Mesenchymal stem cell (in vitro differentiated cells and primary cell): ENCODE results near the gene ERN1.

ENCODE experiments used
- DNase-seq: peaks from one replicate; pipeline ENCODE4 v3.0.0-alpha.2; 2013
- H2AFZ ChIP-seq: one replicate; pipeline ENCODE4 v1.6.1; 2013; ENCODE audit warnings: low read depth, mild to moderate bottlenecking, control low read depth, inconsistent platforms, low read length, moderate library complexity
- H2AK5ac ChIP-seq: 2 replicates; pipeline ENCODE4 v1.6.1; 2013; ENCODE audit warnings: low read length, moderate library complexity, mild to moderate bottlenecking, inconsistent platforms; ENCODE audit not compliant: severe bottlenecking
- H2BK120ac ChIP-seq: one replicate; pipeline ENCODE4 v1.6.1; 2013; ENCODE audit warnings: low read depth, mild to moderate bottlenecking, inconsistent platforms, low read length, moderate library complexity
- H2BK12ac ChIP-seq, 2 experiments: one replicate each; pipeline ENCODE4 v1.6.1; 2013; ENCODE audit warnings: inconsistent platforms in 2 of 2, low read length in 2 of 2, mild to moderate bottlenecking in 2 of 2, moderate library complexity in 2 of 2, control low read depth in 1 of 2
- H2BK15ac ChIP-seq: one replicate; pipeline ENCODE4 v1.6.1; 2013; ENCODE audit warnings: mild to moderate bottlenecking, low read depth, inconsistent platforms; ENCODE audit not compliant: poor library complexity, severe bottlenecking
- H2BK5ac ChIP-seq: 2 replicates; pipeline ENCODE4 v1.6.1; 2013; ENCODE audit warnings: low read depth, mild to moderate bottlenecking, low read length, control low read depth, inconsistent platforms; ENCODE audit not compliant: poor library complexity, severe bottlenecking
- H3K14ac ChIP-seq, 2 experiments: one replicate each; pipeline ENCODE4 v1.6.1; 2013; ENCODE audit warnings: inconsistent platforms in 2 of 2, low read length in 2 of 2, control low read depth in 1 of 2, mild to moderate bottlenecking in 1 of 2, moderate library complexity in 1 of 2
- H3K18ac ChIP-seq, 2 experiments: one replicate each; pipeline ENCODE4 v1.6.1; 2013; ENCODE audit warnings: inconsistent platforms in 2 of 2, low read length in 2 of 2, control low read depth in 1 of 2, low read depth in 1 of 2, mild to moderate bottlenecking in 1 of 2
- H3K23ac ChIP-seq, 2 experiments: one replicate each; pipeline ENCODE4 v1.6.1; 2013; ENCODE audit warnings: inconsistent platforms in 2 of 2, low read length in 2 of 2, mild to moderate bottlenecking in 2 of 2, moderate library complexity in 2 of 2, control low read depth in 1 of 2
- H3K27ac ChIP-seq: 2 replicates; pipeline ENCODE4 v1.5.1; 2013; ENCODE audit warnings: mild to moderate bottlenecking, moderate library complexity, low read length, control low read depth, inconsistent platforms; ENCODE audit not compliant: poor library complexity, severe bottlenecking
- H3K27me3 ChIP-seq, 2 experiments: 2 replicates each; pipeline versions ENCODE4 v1.6.1 to v1.7.0; 2013; ENCODE audit warnings: low read length in 2 of 2, mild to moderate bottlenecking in 2 of 2, moderate library complexity in 2 of 2, control low read depth in 1 of 2, inconsistent platforms in 1 of 2; ENCODE audit not compliant: control insufficient read depth in 1 of 2, insufficient read depth in 1 of 2
- H3K36me3 ChIP-seq, 2 experiments: 2 replicates each; pipeline versions ENCODE4 v1.6.1 to v1.7.0; 2013; ENCODE audit warnings: low read length in 2 of 2, control low read depth in 1 of 2, inconsistent platforms in 1 of 2, low read depth in 1 of 2, mild to moderate bottlenecking in 1 of 2; ENCODE audit not compliant: insufficient read depth in 2 of 2, control insufficient read depth in 1 of 2
- H3K4ac ChIP-seq, 2 experiments: one replicate each; pipeline ENCODE4 v1.6.1; 2013; ENCODE audit warnings: inconsistent platforms in 2 of 2, low read length in 2 of 2, mild to moderate bottlenecking in 2 of 2, moderate library complexity in 2 of 2, control low read depth in 1 of 2, low read depth in 1 of 2
- H3K4me1 ChIP-seq: 2 replicates; pipeline ENCODE4 v1.6.1; 2013; ENCODE audit warnings: low read depth, low read length, control low read depth; ENCODE audit not compliant: control insufficient read depth, insufficient read depth
- H3K4me2 ChIP-seq: 2 replicates; pipeline ENCODE4 v1.6.1; 2013; ENCODE audit warnings: low read length, mild to moderate bottlenecking, inconsistent platforms; ENCODE audit not compliant: poor library complexity, severe bottlenecking
- H3K4me3 ChIP-seq, 2 experiments: 2 replicates each; pipeline versions ENCODE4 v1.5.1 to v1.7.0; 2013; ENCODE audit warnings: low read length in 2 of 2, mild to moderate bottlenecking in 2 of 2, control low read depth in 1 of 2, low read depth in 1 of 2; ENCODE audit not compliant: insufficient read depth in 1 of 2
- H3K79me1 ChIP-seq: replicated peaks from 2 replicates; pipeline ENCODE4 v1.6.1; 2013; ENCODE audit warnings: mild to moderate bottlenecking, control low read depth, low read length, inconsistent platforms; ENCODE audit not compliant: poor library complexity, severe bottlenecking
- H3K9ac ChIP-seq: 2 replicates; pipeline ENCODE4 v1.7.0; 2013; ENCODE audit warnings: mild to moderate bottlenecking, low read length, moderate library complexity
- H3K9me3 ChIP-seq: 2 replicates; pipeline ENCODE4 v1.7.0; 2013; ENCODE audit warnings: mild to moderate bottlenecking, low read length; ENCODE audit not compliant: control insufficient read depth
- H4K8ac ChIP-seq: one replicate; pipeline ENCODE4 v1.6.1; 2013; ENCODE audit warnings: inconsistent platforms, mild to moderate bottlenecking, low read length, moderate library complexity
- H4K91ac ChIP-seq: one replicate; pipeline ENCODE4 v1.6.1; 2013; ENCODE audit warnings: mild to moderate bottlenecking, low read length, inconsistent platforms
- WGBS: methylation state at CpG from one replicate; pipeline ENCODE4 v1.1.7; 2013; ENCODE audit warnings: mixed read lengths; 5-methylcytosine and 5-hydroxymethylcytosine counted together

The ERN1 gene

GRCh38 chr17:64148699-64149098 lies 18.8 kb upstream of the ERN1 start:
- no peak for DNase-seq
- H4K8ac ChIP-seq, result no peak overlapping the region
- H2BK120ac ChIP-seq, result no peak overlapping the region
- no peak overlapping the region for H3K4me2 ChIP-seq
- no peak overlapping the region for H3K4ac ChIP-seq
- no peak overlapping the region for H2BK5ac ChIP-seq
- H3K9ac ChIP-seq, result no peak overlapping the region
- no peaks in the 10 kb centered on the region for H3K9me3 ChIP-seq
- H2BK12ac ChIP-seq, result no peak overlapping the region
- no peak overlapping the region for H4K91ac ChIP-seq
- peaks cover 0 to 54% of the 10 kb centered on the region in 2 experiments for H3K36me3 ChIP-seq
- H3K79me1 ChIP-seq, result no peaks in the 10 kb centered on the region
- H3K14ac ChIP-seq, result no peak overlapping the region
- H3K18ac ChIP-seq, result no peak overlapping the region
- H3K27ac ChIP-seq, result no peak overlapping the region
- no peak overlapping the region for H2BK15ac ChIP-seq
- no peak overlapping the region for H3K4me3 ChIP-seq
- 97% methylated on average over 4 of the region's 4 CpGs for WGBS
- no peak overlapping the region for H2AK5ac ChIP-seq
- H2AFZ ChIP-seq, result no peak overlapping the region
- H3K23ac ChIP-seq, result no peak overlapping the region
- H3K4me1 ChIP-seq, result peaks cover 6% of the 10 kb centered on the region
- no peaks in the 10 kb centered on the region for H3K27me3 ChIP-seq

- no peak overlapping the region for H2AFZ ChIP-seq
- H3K27ac ChIP-seq, result no peak overlapping the region
- no peak overlapping the region for H3K23ac ChIP-seq
- no peak overlapping the region for H3K4me2 ChIP-seq
- H2BK15ac ChIP-seq, result no peak overlapping the region
- no peak overlapping the region for H3K4me3 ChIP-seq
- no peak overlapping the region for H3K18ac ChIP-seq
- H4K91ac ChIP-seq, result no peak overlapping the region
- H3K4me1 ChIP-seq, result peaks cover 6% of the 10 kb centered on the region
- H3K14ac ChIP-seq, result no peak overlapping the region
- no peak overlapping the region for H2AK5ac ChIP-seq
- no peak overlapping the region for H4K8ac ChIP-seq
- peak; percentile 13 for DNase-seq
- H2BK12ac ChIP-seq, result no peak overlapping the region
- H3K4ac ChIP-seq, result no peak overlapping the region
- peaks cover 0 to 48% of the 10 kb centered on the region in 2 experiments for H3K36me3 ChIP-seq
- H3K9me3 ChIP-seq, result no peaks in the 10 kb centered on the region
- H3K79me1 ChIP-seq, result no peaks in the 10 kb centered on the region
- no peak overlapping the region for H2BK120ac ChIP-seq
- 77% methylated on average over 8 of the region's 8 CpGs for WGBS
- H3K9ac ChIP-seq, result peak overlapping the region; percentile 97
- H2BK5ac ChIP-seq, result no peak overlapping the region
- H3K27me3 ChIP-seq, result no peaks in the 10 kb centered on the region
These were observed 18.2 kb upstream of the ERN1 start for GRCh38 chr17:64148017-64148631.

GRCh38 chr17:64147110-64148016 lies 17.4 kb upstream of the ERN1 start:
- H3K4me2 ChIP-seq, result peak overlapping the region; percentile 64
- peaks cover 0 to 40% of the 10 kb centered on the region in 2 experiments for H3K36me3 ChIP-seq
- no peaks in the 10 kb centered on the region for H3K79me1 ChIP-seq
- 41% methylated on average over 10 of the region's 15 CpGs for WGBS
- H2AK5ac ChIP-seq, result no peak overlapping the region
- H3K9me3 ChIP-seq, result no peaks in the 10 kb centered on the region
- no peak overlapping the region for H3K14ac ChIP-seq
- no peak overlapping the region for H2BK12ac ChIP-seq
- peaks cover 6% of the 10 kb centered on the region for H3K4me1 ChIP-seq
- H3K27me3 ChIP-seq, result no peaks in the 10 kb centered on the region
- no peak overlapping the region for H2BK120ac ChIP-seq
- H2BK15ac ChIP-seq, result no peak overlapping the region
- H4K8ac ChIP-seq, result peak overlapping the region; percentile 35
- H3K4ac ChIP-seq, result peak overlapping the region in 1 of 2 experiments; percentile 46
- no peak overlapping the region for H2AFZ ChIP-seq
- no peak overlapping the region for H4K91ac ChIP-seq
- H3K4me3 ChIP-seq, result peak overlapping the region in 1 of 2 experiments; percentile 93
- no peak overlapping the region for H3K18ac ChIP-seq
- H3K23ac ChIP-seq, result no peak overlapping the region
- peak; percentile 27 for DNase-seq
- H3K27ac ChIP-seq, result no peak overlapping the region
- no peak overlapping the region for H2BK5ac ChIP-seq
- H3K9ac ChIP-seq, result peak overlapping the region; percentile 97
